Stromal cell of bone marrow (primary cell): ENCODE measurements around the gene BMP6.

Source experiments
- DNase-seq: peaks from one replicate; pipeline ENCODE4 v3.0.0-alpha.2; 2012; ENCODE audit warnings: low read depth

BMP6 gene

GRCh38 chr6:7725849-7726415, at the start of gene BMP6:
BMP6 (plus strand) TSS chr6:7726099; CDS start chr6:7726956, 857 bp downstream.
- DNase-seq, result peak; percentile 74

GRCh38 chr6:7677229-7677628, 48.7 kb upstream of the BMP6 start:
- DNase-seq, result no peak

GRCh38 chr6:7680393-7681075, 45.4 kb upstream of the BMP6 start:
- DNase-seq, result no peak

GRCh38 chr6:7681449-7681848, 44.5 kb upstream of the BMP6 start:
- DNase-seq, result no peak

- DNase-seq, result no peak
Measured at GRCh38 chr6:7684076-7684475, 41.8 kb upstream of the BMP6 start.

- no peak for DNase-seq
Measured at GRCh38 chr6:7684843-7685242, 41.1 kb upstream of the BMP6 start.

GRCh38 chr6:7685276-7685675, 40.6 kb upstream of the BMP6 start:
- no peak for DNase-seq

GRCh38 chr6:7687145-7688111, 38.5 kb upstream of the BMP6 start:
- no peak for DNase-seq

GRCh38 chr6:7691021-7691420, 34.9 kb upstream of the BMP6 start:
- no peak for DNase-seq

GRCh38 chr6:7691675-7692452, 34.0 kb upstream of the BMP6 start:
- DNase-seq, result no peak

- no peak for DNase-seq
Measured at GRCh38 chr6:7692453-7692784, 33.5 kb upstream of the BMP6 start.

- DNase-seq, result no peak
Measured at GRCh38 chr6:7693827-7694226, 32.1 kb upstream of the BMP6 start.

GRCh38 chr6:7696061-7696460, 29.8 kb upstream of the BMP6 start:
- no peak for DNase-seq

- DNase-seq, result no peak
Measured at GRCh38 chr6:7697432-7697819, 28.5 kb upstream of the BMP6 start.

GRCh38 chr6:7697820-7698623, 27.9 kb upstream of the BMP6 start:
- DNase-seq, result peak; percentile 90

- no peak for DNase-seq
Measured at GRCh38 chr6:7701212-7701834, 24.6 kb upstream of the BMP6 start.

- no peak for DNase-seq
Measured at GRCh38 chr6:7703148-7703680, 22.7 kb upstream of the BMP6 start.

- DNase-seq, result no peak
Measured at GRCh38 chr6:7705483-7705882, 20.4 kb upstream of the BMP6 start.

GRCh38 chr6:7706269-7706668, 19.6 kb upstream of the BMP6 start:
- DNase-seq, result no peak

GRCh38 chr6:7707787-7708186, 18.1 kb upstream of the BMP6 start:
- no peak for DNase-seq

- no peak for DNase-seq
Measured at GRCh38 chr6:7719364-7719850, 6.5 kb upstream of the BMP6 start.
